Measurements from ENCODE around the gene SBNO1. TPM values are rescaled to one million over a fixed set of nuclear protein-coding genes. Genes with fewer than 3 reads are reported as not detected.
A peak's percentile ranks its signal among the peaks of the same experiment; 100 is the strongest.

SBNO1 gene
- total and polyA plus RNA-seq, 5 experiments from 2014 or later, result 29.8 to 52.1 (median 36.1) TPM

GRCh38 chr12:123280971-123281370 lies 83.7 kb downstream of the SBNO1 start:
- H3K9me3 Mint-ChIP-seq, result no peaks in the 10 kb centered on the region
- H3K27ac Mint-ChIP-seq, result no peak overlapping the region
- H3K36me3 Mint-ChIP-seq, result no peaks in the 10 kb centered on the region
- ATAC-seq (no peak), DNase-seq (no peak)
- peaks cover 0 to 8% (median 0%) of the 10 kb centered on the region in 4 donors for H3K4me1 Mint-ChIP-seq
- POLR2A ChIA-PET, result no interaction called here
- H3K4me3 Mint-ChIP-seq, result no peak overlapping the region
- H3K27me3 Mint-ChIP-seq, result no peaks in the 10 kb centered on the region

GRCh38 chr12:123278101-123278627 lies 86.5 kb downstream of the SBNO1 start:
- no peak overlapping the region for H3K4me3 Mint-ChIP-seq
- H3K36me3 Mint-ChIP-seq, result no peaks in the 10 kb centered on the region
- H3K4me1 Mint-ChIP-seq, result peaks cover 0 to 8% (median 0%) of the 10 kb centered on the region in 4 donors
- peak overlapping the region in 1 of 10 donors; percentile 7 for H3K27ac Mint-ChIP-seq
- ATAC-seq, result no peak
- no peaks in the 10 kb centered on the region for H3K27me3 Mint-ChIP-seq
- POLR2A ChIA-PET, result interaction anchor here (0.7 kb wide), 1 partner anchor 89 kb away, joined by 5 read pairs; no protein-coding TSS in a partner anchor
- no peak for DNase-seq
- H3K9me3 Mint-ChIP-seq, result no peaks in the 10 kb centered on the region

- DNase-seq (no peak), ATAC-seq (no peak)
- no peaks in the 10 kb centered on the region for H3K9me3 Mint-ChIP-seq
- no peaks in the 10 kb centered on the region for H3K36me3 Mint-ChIP-seq
- H3K27ac Mint-ChIP-seq, result peak overlapping the region in 2 of 10 donors; percentile 15 to 28
- POLR2A ChIA-PET, result no interaction called here
- peaks cover 7 to 31% (median 25%) of the 10 kb centered on the region in 4 donors for H3K4me1 Mint-ChIP-seq
- no peaks in the 10 kb centered on the region for H3K27me3 Mint-ChIP-seq
- peak overlapping the region in 8 of 10 donors; percentile 45 to 84 (median 70) for H3K4me3 Mint-ChIP-seq
These were observed 91.5 kb downstream of the SBNO1 start for GRCh38 chr12:123273166-123273565.

GRCh38 chr12:123271001-123271668 lies 93.5 kb downstream of the SBNO1 start:
- peaks cover 9 to 35% (median 30%) of the 10 kb centered on the region in 4 donors for H3K4me1 Mint-ChIP-seq

GRCh38 chr12:123270214-123271000 lies 94.2 kb downstream of the SBNO1 start:
- peak overlapping the region in 8 of 10 donors; percentile 35 to 70 (median 60) for H3K27ac Mint-ChIP-seq
- POLR2A ChIA-PET, result interaction anchor here (0.6 to 4.5 kb wide), 4 partner anchors 10 to 95 kb away, joined by 3 to 24 read pairs (median 3); partner anchors contain the start of genes MPHOSPH9 and MTRFR
- H3K4me3 Mint-ChIP-seq, result peak overlapping the region; percentile 74 to 89 (median 84)
- H3K4me1 Mint-ChIP-seq, result peaks cover 9 to 35% (median 30%) of the 10 kb centered on the region in 4 donors
- peak in 1 of 10 donors; percentile 17 for DNase-seq
- H3K9me3 Mint-ChIP-seq, result no peaks in the 10 kb centered on the region
- no peaks in the 10 kb centered on the region for H3K27me3 Mint-ChIP-seq
- peak in 1 of 2 donors; percentile 7 for ATAC-seq
- no peaks in the 10 kb centered on the region for H3K36me3 Mint-ChIP-seq

More at GRCh38 chr12:123271001-123271668, 93.5 kb downstream of the SBNO1 start:
- POLR2A ChIA-PET, result interaction anchor here (0.6 to 4.5 kb wide), 2 partner anchors 38 to 70 kb away, joined by 3 to 24 read pairs; partner anchors contain the start of genes MPHOSPH9 and MTRFR
- H3K4me3 Mint-ChIP-seq, result no peak overlapping the region
- no peaks in the 10 kb centered on the region for H3K36me3 Mint-ChIP-seq
- ATAC-seq (peak; percentile 72 to 79), DNase-seq (peak; percentile 55 to 84 (median 72))
- no peaks in the 10 kb centered on the region for H3K9me3 Mint-ChIP-seq
- H3K27me3 Mint-ChIP-seq, result no peaks in the 10 kb centered on the region
- no peak overlapping the region for H3K27ac Mint-ChIP-seq

DNA sequence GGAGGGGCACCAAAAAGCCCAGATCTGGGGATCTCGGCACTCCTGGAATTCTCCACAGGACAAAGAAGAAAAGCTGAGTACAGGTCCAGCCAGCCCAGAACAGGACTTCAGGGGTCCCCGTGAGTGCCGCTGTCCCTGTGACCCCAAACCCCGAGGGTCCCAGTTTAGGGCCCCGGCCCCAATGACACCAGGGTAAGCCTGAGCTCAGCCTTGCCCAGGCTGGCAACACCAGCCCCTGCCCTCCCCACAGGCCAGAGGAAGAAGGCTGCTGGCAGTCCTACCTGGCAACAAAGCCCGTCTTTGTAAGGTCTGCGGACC lies 94.8 kb downstream of the SBNO1 start:
- no peaks in the 10 kb centered on the region for H3K9me3 Mint-ChIP-seq
- POLR2A ChIA-PET, result interaction anchor here (0.7 to 4.5 kb wide), 4 partner anchors 9 to 352 kb away, joined by 3 to 24 read pairs (median 3); partner anchors contain the start of genes MPHOSPH9 and MTRFR
- no peaks in the 10 kb centered on the region for H3K27me3 Mint-ChIP-seq
- H3K4me1 Mint-ChIP-seq, result peaks cover 9 to 35% (median 30%) of the 10 kb centered on the region in 4 donors
- peak overlapping the region in 8 of 10 donors; percentile 35 to 72 (median 58) for H3K27ac Mint-ChIP-seq
- DNase-seq (peak in 2 of 10 donors; percentile 13 to 29), ATAC-seq (peak in 1 of 2 donors; percentile 10)
- H3K36me3 Mint-ChIP-seq, result no peaks in the 10 kb centered on the region
- peak overlapping the region; percentile 74 to 89 (median 84) for H3K4me3 Mint-ChIP-seq

- Mint-ChIP-seq H3K27ac (peak overlapping the region in 9 of 10 donors; percentile 15 to 75 (median 63)), H3K36me3 (no peaks in the 10 kb centered on the region), H3K9me3 (no peaks in the 10 kb centered on the region), H3K4me3 (peak overlapping the region; percentile 74 to 89 (median 84)), H3K27me3 (no peaks in the 10 kb centered on the region), H3K4me1 (peaks cover 10 to 35% (median 31%) of the 10 kb centered on the region in 4 donors)
- DNase-seq (peak in 9 of 10 donors; percentile 12 to 67 (median 33)), ATAC-seq (peak; percentile 23 to 29)
- POLR2A ChIA-PET, result interaction anchor here (0.7 to 4.5 kb wide), 5 partner anchors 9 to 352 kb away, joined by 3 to 24 read pairs (median 3); partner anchors contain the start of genes MPHOSPH9 and MTRFR
These were observed 95.2 kb downstream of the SBNO1 start for GRCh38 chr12:123269395-123269892.

- Mint-ChIP-seq H3K27me3 (no peaks in the 10 kb centered on the region), H3K9me3 (no peaks in the 10 kb centered on the region), H3K27ac (peak overlapping the region in 9 of 10 donors; percentile 15 to 75 (median 57)), H3K36me3 (no peaks in the 10 kb centered on the region), H3K4me1 (peaks cover 11 to 35% (median 31%) of the 10 kb centered on the region in 4 donors), H3K4me3 (peak overlapping the region; percentile 54 to 89 (median 77))
- no peak for DNase-seq
- no peak for ATAC-seq
- POLR2A ChIA-PET, result interaction anchor here (1.1 to 4.5 kb wide), 3 partner anchors 36 to 353 kb away, joined by 3 to 24 read pairs (median 3); partner anchors contain the start of genes MPHOSPH9 and MTRFR
These were observed 95.8 kb downstream of the SBNO1 start for GRCh38 chr12:123268850-123269249.

- no peaks in the 10 kb centered on the region for H3K9me3 Mint-ChIP-seq
- ATAC-seq (no peak), DNase-seq (peak in 2 of 10 donors; percentile 18 to 22)
- peaks cover 11 to 35% (median 31%) of the 10 kb centered on the region in 4 donors for H3K4me1 Mint-ChIP-seq
- no peaks in the 10 kb centered on the region for H3K36me3 Mint-ChIP-seq
- peak overlapping the region in 9 of 10 donors; percentile 38 to 90 (median 62) for H3K27ac Mint-ChIP-seq
- POLR2A ChIA-PET, result interaction anchor here (0.6 to 4.5 kb wide), 3 partner anchors 35 to 223 kb away, joined by 3 to 24 read pairs (median 3); partner anchors contain the start of genes MPHOSPH9 and MTRFR
- H3K4me3 Mint-ChIP-seq, result peak overlapping the region; percentile 20 to 89 (median 72)
- no peaks in the 10 kb centered on the region for H3K27me3 Mint-ChIP-seq
These were observed 96.4 kb downstream of the SBNO1 start for GRCh38 chr12:123267991-123268843.

- H3K27me3 Mint-ChIP-seq, result no peaks in the 10 kb centered on the region
- no peaks in the 10 kb centered on the region for H3K9me3 Mint-ChIP-seq
- H3K36me3 Mint-ChIP-seq, result no peaks in the 10 kb centered on the region
- ATAC-seq (no peak), DNase-seq (no peak)
- peak overlapping the region in 3 of 10 donors; percentile 47 to 74 (median 65) for H3K4me3 Mint-ChIP-seq
- H3K27ac Mint-ChIP-seq, result peak overlapping the region in 8 of 10 donors; percentile 31 to 90 (median 69)
- H3K4me1 Mint-ChIP-seq, result peaks cover 11 to 35% (median 31%) of the 10 kb centered on the region in 4 donors
- POLR2A ChIA-PET, result interaction anchor here (4.5 kb wide), 1 partner anchor 34 kb away, joined by 24 read pairs; the partner anchor contains the start of genes MPHOSPH9 and MTRFR
These were observed 97.2 kb downstream of the SBNO1 start for GRCh38 chr12:123267335-123267920.

Data from naive thymus-derived CD8-positive, alpha-beta T cell (primary cell).